Neural progenitor cell (in vitro differentiated cells): ENCODE data around the gene CCDC8. TPM values are rescaled to one million over a fixed set of nuclear protein-coding genes. Genes with fewer than 3 reads are reported as not detected.

Experiments
- DNase-seq: peaks from one replicate; pipeline ENCODE4 v3.0.0-alpha.2; 2016; ENCODE audit warnings: low spot score
- H2AFZ ChIP-seq: fragments of 200-600 bp; sonication (generic); replicated peaks from 2 replicates; pipeline ENCODE4 v1.6.1; 2016; ENCODE audit warnings: antibody characterized with exemption
- H3F3A ChIP-seq: fragments of 200-600 bp; sonication (generic); 2 replicates; pipeline ENCODE4 v1.6.1; 2016; ENCODE audit warnings: antibody characterized with exemption, low read depth
- H3K27ac ChIP-seq: fragments of 200-600 bp; sonication (generic); 2 replicates; pipeline ENCODE4 v1.5.1; 2016; ENCODE audit warnings: mild to moderate bottlenecking
- H3K27me3 ChIP-seq: fragments of 200-600 bp; sonication (generic); 2 replicates; pipeline ENCODE4 v1.6.1; 2016; ENCODE audit warnings: mild to moderate bottlenecking, moderate library complexity
- H3K36me3 ChIP-seq: fragments of 200-600 bp; sonication (generic); 2 replicates; pipeline ENCODE4 v1.5.1; 2016
- H3K4me1 ChIP-seq: fragments of 200-600 bp; sonication (generic); 2 replicates; pipeline ENCODE4 v1.6.1; 2016; ENCODE audit warnings: mixed run types
- H3K4me2 ChIP-seq: fragments of 200-600 bp; sonication (generic); 2 replicates; pipeline ENCODE4 v1.6.1; 2016
- H3K4me3 ChIP-seq: fragments of 200-600 bp; sonication (generic); 2 replicates; pipeline ENCODE4 v1.5.1; 2016
- H3K79me2 ChIP-seq: fragments of 200-600 bp; sonication (generic); 2 replicates; pipeline ENCODE4 v1.6.1; 2016; ENCODE audit warnings: low read depth
- H3K9ac ChIP-seq: fragments of 200-600 bp; sonication (generic); 2 replicates; pipeline ENCODE4 v1.6.1; 2016
- H3K9me3 ChIP-seq: fragments of 200-600 bp; sonication (generic); 2 replicates; pipeline ENCODE4 v1.5.1; 2016; ENCODE audit warnings: low read depth
- H4K20me1 ChIP-seq: fragments of 200-600 bp; sonication (generic); 2 replicates; pipeline ENCODE4 v1.6.1; 2016; ENCODE audit warnings: low read depth
- H3K27ac Mint-ChIP-seq: 3 replicates; pipeline ENCODE4 v1.8.0; 2021; ENCODE audit warnings: mixed read lengths
- H3K27me3 Mint-ChIP-seq: 2 replicates; pipeline ENCODE4 v1.8.0; 2022; ENCODE audit warnings: low read depth, mild to moderate bottlenecking, inconsistent platforms, moderate library complexity, mixed read lengths; ENCODE audit not compliant: insufficient read depth
- H3K36me3 Mint-ChIP-seq: 3 replicates; pipeline ENCODE4 v1.8.0; 2021; ENCODE audit warnings: mixed read lengths
- H3K4me1 Mint-ChIP-seq: 3 replicates; pipeline ENCODE4 v1.8.0; 2021; ENCODE audit warnings: mixed read lengths
- H3K4me3 Mint-ChIP-seq: 3 replicates; pipeline ENCODE4 v1.8.0; 2021; ENCODE audit warnings: mild to moderate bottlenecking, moderate library complexity, mixed read lengths
- H3K9me3 Mint-ChIP-seq: 3 replicates; pipeline ENCODE4 v1.8.0; 2020; ENCODE audit warnings: mixed read lengths
- CTCF ChIP-seq: fragments of 200-600 bp; sonication (generic); IDR thresholded peaks from 2 replicates; pipeline ENCODE4 v1.5.1; 2017; ENCODE audit warnings: antibody characterized with exemption, mild to moderate bottlenecking
- EZH2 ChIP-seq: fragments of 200-600 bp; sonication (generic); IDR thresholded peaks from 2 replicates; pipeline ENCODE4 v1.6.1; 2017; ENCODE audit warnings: antibody characterized with exemption, mild to moderate bottlenecking, moderate library complexity
- EZH2phosphoT487 ChIP-seq: fragments of 200-600 bp; sonication (generic); IDR thresholded peaks from 2 replicates; pipeline ENCODE4 v1.6.1; 2017; ENCODE audit warnings: antibody characterized with exemption
- total RNA-seq: library from RNA; depleted of rRNA; stranded (reverse); fragments of >200 nt; gene quantifications from 2 replicates; pipeline ENCODE4 v1.2.3, GENCODE V29; 2015; ENCODE audit warnings: low replicate concordance

The CCDC8 gene
- total RNA-seq, 1 donor from 2014 or later, result 2.8 TPM

GRCh38 chr19:46372901-46373490 lies 40.4 kb downstream of the CCDC8 start:
- Mint-ChIP-seq H3K9me3 (no peaks in the 10 kb centered on the region), H3K27me3 (peaks cover 5% of the 10 kb centered on the region), H3K4me3 (no peak overlapping the region), H3K27ac (no peak overlapping the region), H3K36me3 (peaks cover 21% of the 10 kb centered on the region), H3K4me1 (peaks cover 27% of the 10 kb centered on the region)
- Histone ChIP-seq H3K79me2 (peaks cover 48% of the 10 kb centered on the region), H3K4me1 (peaks cover 20% of the 10 kb centered on the region), H3K4me3 (peak overlapping the region; percentile 12), H3K4me2 (peak overlapping the region; percentile 81), H3K27me3 (no peaks in the 10 kb centered on the region), H2AFZ (no peak overlapping the region), H3K36me3 (no peaks in the 10 kb centered on the region), H3K27ac (peak overlapping the region; percentile 90), H4K20me1 (peaks cover 38% of the 10 kb centered on the region), H3F3A (peaks cover 19% of the 10 kb centered on the region), H3K9ac (no peak overlapping the region), H3K9me3 (no peaks in the 10 kb centered on the region)
- TF ChIP-seq CTCF, result peak; percentile 59
- TF ChIP-seq EZH2phosphoT487, result no peak
- DNase-seq, result peak; percentile 59

- Histone ChIP-seq H3F3A (peaks cover 19% of the 10 kb centered on the region), H3K9ac (no peak overlapping the region), H3K27ac (no peak overlapping the region)
Measured at GRCh38 chr19:46371371-46371901, 41.9 kb downstream of the CCDC8 start.

GRCh38 chr19:46369817-46370216 lies 43.5 kb downstream of the CCDC8 start:
- DNase-seq, result no peak
- no peak for TF ChIP-seq EZH2
- TF ChIP-seq EZH2phosphoT487, result no peak
- no peak for TF ChIP-seq CTCF
- H3K27ac Mint-ChIP-seq, result no peak overlapping the region
- H3K9me3 Mint-ChIP-seq, result no peaks in the 10 kb centered on the region
- Histone ChIP-seq H3K27ac (no peak overlapping the region), H3K4me3 (no peak overlapping the region), H3K36me3 (peaks cover 4% of the 10 kb centered on the region), H4K20me1 (peaks cover 63% of the 10 kb centered on the region), H3K79me2 (peaks cover 62% of the 10 kb centered on the region), H3K9me3 (no peaks in the 10 kb centered on the region), H3K27me3 (no peaks in the 10 kb centered on the region), H3K4me1 (peaks cover 42% of the 10 kb centered on the region), H3K9ac (no peak overlapping the region), H3K4me2 (no peak overlapping the region), H2AFZ (no peak overlapping the region), H3F3A (peaks cover 19% of the 10 kb centered on the region)
- H3K36me3 Mint-ChIP-seq, result peaks cover 17% of the 10 kb centered on the region
- peaks cover 5% of the 10 kb centered on the region for H3K27me3 Mint-ChIP-seq
- no peak overlapping the region for H3K4me3 Mint-ChIP-seq
- peaks cover 53% of the 10 kb centered on the region for H3K4me1 Mint-ChIP-seq

More at GRCh38 chr19:46371371-46371901, 41.9 kb downstream of the CCDC8 start:
- Histone ChIP-seq H3K4me1 (peaks cover 31% of the 10 kb centered on the region), H4K20me1 (peaks cover 49% of the 10 kb centered on the region), H3K79me2 (peaks cover 55% of the 10 kb centered on the region), H2AFZ (no peak overlapping the region), H3K4me2 (no peak overlapping the region), H3K9me3 (no peaks in the 10 kb centered on the region), H3K27me3 (no peaks in the 10 kb centered on the region), H3K4me3 (no peak overlapping the region), H3K36me3 (peaks cover 4% of the 10 kb centered on the region)
- H3K36me3 Mint-ChIP-seq, result peaks cover 15% of the 10 kb centered on the region
- H3K4me3 Mint-ChIP-seq, result no peak overlapping the region
- H3K9me3 Mint-ChIP-seq, result no peaks in the 10 kb centered on the region
- DNase-seq, result no peak
- H3K27me3 Mint-ChIP-seq, result peaks cover 7% of the 10 kb centered on the region
- no peak overlapping the region for H3K27ac Mint-ChIP-seq
- TF ChIP-seq EZH2phosphoT487, result no peak
- no peak for TF ChIP-seq EZH2
- TF ChIP-seq CTCF, result no peak
- peaks cover 43% of the 10 kb centered on the region for H3K4me1 Mint-ChIP-seq
